HG02588 (cell line): Measurements from ENCODE around the gene SPOCK1.

Experiments used
- ATAC-seq: cut with Tn5 transposase; IDR thresholded peaks from one replicate; pipeline ENCODE4 v1.9.1; 2021; ENCODE audit warnings: mild to moderate bottlenecking, moderate library complexity; ENCODE audit not compliant: unreplicated experiment

SPOCK1 gene

GRCh38 chr5:137367951-137368350 is 131.2 kb downstream of the SPOCK1 start:
- no peak for ATAC-seq

DNA sequence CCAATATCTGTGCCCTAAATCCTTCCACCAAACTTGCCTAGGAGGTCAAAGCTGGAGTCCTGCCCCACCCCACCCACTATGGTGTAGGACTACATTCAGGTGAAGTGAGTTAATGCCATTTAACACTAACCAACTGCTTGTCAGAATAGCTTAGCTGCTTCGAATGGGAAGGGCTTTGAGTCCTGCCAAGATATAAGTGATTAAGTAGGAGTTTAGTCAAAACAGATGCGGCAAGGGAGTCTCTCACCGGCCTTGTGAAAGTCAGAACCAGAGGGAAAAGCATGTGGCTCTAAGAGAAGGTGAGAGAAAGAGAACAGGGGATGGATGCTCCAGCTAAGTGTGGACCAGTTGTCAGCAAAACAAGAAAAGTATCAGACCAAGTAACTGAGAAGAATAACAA is 132.6 kb downstream of the SPOCK1 start:
- no peak for ATAC-seq

- no peak for ATAC-seq
Measured at GRCh38 chr5:137365126-137365865, 133.8 kb downstream of the SPOCK1 start.

DNA sequence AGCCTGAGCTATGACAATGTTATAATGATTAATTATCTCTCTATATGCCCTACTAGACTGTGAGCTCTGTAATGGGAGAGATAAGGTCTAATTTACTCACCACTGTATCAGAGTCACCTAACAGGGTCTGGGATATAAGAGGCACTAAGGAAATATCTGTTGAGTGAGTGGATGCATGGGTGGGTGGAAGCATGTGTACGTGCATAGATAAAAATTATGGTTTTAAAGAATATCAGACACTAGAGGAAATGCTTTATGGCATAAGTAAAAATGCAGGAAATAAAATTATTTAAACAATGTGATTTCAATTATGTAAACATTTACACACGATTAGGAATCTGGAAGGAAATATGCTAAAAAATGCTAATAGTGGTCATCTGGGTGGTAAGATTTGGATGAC is 137.8 kb downstream of the SPOCK1 start:
- no peak for ATAC-seq

DNA sequence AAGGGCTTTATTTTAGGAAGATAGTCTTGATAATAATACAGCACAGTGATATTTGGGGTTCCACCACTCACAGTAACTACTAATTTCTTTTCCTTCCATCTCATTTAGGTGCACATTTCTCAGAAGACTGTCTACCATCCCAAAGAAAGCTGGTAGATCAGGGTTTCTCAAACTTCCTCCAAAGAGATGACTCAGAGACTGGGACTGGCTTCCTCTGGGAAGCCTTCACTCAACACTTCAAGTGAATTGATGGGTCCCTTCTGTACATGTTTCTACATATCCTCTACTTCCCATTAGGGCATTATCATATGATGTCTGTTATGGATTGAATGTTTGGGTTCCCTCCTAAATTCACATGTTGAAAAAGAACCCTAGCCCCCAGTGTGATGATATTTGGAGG is 138.5 kb downstream of the SPOCK1 start:
- ATAC-seq = no peak

DNA sequence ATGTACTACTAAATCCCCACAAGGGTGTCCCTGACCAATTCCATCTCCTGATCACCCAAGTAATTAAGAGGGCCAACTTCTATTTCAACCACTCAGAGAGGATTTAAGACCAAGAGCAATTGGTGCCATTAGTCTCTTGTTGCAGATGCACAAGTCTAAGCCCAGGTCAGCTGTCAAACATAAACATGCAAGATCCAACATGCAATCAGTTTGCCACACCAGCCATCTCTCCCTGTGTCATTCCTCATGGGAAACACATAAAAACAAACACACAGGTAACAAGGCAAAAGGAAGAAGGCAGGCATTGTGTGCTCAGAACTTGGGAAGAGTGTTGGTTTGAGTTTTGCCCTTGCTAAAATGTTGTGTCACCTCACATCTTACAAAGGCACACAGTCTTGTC is 139.2 kb downstream of the SPOCK1 start:
- no peak for ATAC-seq

DNA sequence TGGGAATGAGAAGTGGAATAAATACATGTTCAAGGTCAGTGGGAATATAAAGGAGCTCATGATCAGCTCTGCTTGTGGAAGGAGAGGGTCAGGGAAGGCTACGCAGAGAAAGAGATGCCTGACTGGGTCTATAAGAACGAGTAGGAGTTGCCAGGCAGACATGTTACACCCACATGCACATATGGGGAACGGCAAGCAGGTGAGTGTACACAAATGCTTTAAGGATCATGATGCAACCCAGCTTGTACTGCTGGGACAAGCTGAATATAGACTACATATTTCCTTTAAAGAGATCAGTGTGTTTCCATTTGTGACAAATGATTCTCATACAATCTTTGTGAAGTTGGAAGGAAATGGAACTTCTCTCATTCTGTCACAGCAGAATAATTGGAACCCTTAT is 141.7 kb downstream of the SPOCK1 start:
- ATAC-seq = no peak

DNA sequence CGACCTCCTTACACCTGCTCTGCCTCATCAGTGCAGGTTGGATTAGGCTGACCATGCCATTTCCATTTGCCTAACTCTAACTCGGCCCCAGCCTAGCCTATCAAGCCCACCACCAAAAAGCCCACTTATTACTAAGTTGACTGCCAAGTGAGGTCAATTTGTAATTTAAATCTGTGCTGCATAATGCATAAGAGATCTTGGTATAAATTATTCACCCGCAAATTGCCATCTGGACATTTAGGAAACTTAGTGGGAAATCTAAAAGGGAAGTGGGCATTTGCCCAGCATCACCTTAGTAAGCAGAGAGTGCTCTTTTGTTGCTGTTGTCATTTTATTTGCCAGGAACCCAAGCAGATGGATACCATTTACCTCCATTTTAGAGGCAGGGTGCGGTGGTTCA is 143.0 kb downstream of the SPOCK1 start:
- no peak for ATAC-seq

DNA sequence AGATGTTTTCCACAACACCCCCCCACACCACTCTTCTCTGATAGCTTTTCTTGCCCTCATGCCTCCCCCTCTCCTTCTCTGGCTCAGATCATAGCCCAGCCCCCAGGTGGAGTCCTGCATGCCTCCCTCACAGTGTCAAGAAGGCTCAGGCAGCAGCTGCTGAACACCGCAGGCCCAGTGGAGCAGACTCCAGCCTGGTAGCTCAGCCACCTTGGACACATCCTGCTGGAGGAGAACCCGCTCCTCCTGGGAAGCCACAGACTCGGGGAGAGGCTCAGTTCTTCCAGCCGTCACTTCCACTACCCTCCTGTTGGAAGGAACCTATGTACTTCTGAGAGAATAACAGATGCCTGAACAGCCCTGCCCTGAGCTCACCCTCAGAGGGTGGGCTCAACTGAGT is 143.4 kb downstream of the SPOCK1 start:
- ATAC-seq = no peak

DNA sequence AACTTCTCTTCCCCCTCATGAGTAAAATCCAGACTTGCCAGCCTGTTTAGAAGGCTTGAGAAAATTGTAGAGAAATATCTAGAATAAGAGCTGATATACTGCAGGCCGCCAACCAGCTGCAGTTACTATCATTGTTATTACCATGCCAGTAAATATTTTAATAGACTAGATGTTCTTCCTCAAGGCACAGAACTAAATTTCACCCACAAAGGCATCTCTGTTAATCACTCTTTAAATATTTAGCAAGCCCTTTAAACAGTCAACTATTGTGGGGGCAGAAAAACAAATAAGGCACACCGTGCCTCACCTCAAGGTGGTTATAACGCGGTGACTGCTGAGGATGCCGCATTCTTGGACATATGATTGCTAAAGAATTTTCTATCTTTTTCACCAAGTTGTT is 147.0 kb downstream of the SPOCK1 start:
- ATAC-seq = no peak

DNA sequence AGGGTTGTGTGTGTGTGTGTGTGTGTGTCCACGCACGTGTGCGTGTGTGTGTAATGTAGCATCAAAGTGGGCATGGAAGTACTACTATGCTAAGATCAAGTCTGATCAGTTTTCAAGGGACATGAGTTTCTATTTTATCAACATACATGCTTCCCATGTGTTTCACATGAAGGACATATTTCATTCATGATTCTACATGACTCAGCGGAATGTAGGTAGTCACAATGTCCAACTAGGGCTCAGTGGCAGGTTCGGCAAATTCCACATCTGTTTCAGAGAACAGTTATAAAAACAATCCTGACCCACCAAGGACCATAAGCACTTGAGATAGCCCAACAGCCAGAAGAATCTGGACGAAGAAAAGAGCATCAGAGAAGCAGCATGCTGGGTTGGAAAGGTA is 148.3 kb downstream of the SPOCK1 start:
- ATAC-seq = no peak

GRCh38 chr5:137348759-137349158 is 150.4 kb downstream of the SPOCK1 start:
- ATAC-seq = no peak

DNA sequence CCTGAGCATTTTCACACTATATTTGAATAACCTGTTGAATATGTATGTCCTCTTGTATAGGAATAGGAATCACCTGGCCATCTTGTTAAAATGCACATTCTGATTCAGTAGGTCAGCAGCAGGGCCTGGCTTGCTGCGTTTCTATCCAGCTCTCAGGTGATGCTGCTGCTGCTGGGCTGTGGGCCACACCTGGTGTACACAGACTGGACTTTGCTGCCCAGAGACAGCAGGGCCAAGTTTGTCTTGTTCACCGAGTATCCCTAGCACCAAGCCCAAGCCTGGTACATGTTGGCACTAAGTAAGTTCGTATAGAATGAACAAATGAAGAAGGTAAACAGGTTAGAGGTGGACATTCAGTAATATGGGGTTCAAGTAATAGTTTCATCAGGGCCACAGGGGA is 151.3 kb downstream of the SPOCK1 start:
- no peak for ATAC-seq

DNA sequence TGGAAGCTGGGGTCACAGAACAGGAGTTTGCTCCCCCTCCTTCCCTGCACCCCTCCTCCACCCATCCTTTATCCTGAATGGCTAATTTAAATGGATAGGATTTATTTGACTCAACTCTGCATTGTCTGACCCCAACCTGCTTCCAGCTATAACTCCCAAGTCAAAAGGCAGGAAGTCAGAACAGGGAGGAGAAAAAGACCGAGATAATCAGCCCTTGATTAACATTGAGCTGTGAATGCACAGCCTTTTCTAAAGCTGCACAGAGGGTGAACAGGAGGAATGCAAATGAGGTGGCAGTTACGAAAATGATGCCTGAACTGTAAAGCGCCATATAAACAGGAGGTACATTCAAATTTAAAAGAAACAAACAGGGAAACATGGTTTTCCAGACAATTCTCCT is 152.8 kb downstream of the SPOCK1 start:
- ATAC-seq = no peak

- ATAC-seq = no peak
Measured at GRCh38 chr5:137345396-137345795, 153.7 kb downstream of the SPOCK1 start.

DNA sequence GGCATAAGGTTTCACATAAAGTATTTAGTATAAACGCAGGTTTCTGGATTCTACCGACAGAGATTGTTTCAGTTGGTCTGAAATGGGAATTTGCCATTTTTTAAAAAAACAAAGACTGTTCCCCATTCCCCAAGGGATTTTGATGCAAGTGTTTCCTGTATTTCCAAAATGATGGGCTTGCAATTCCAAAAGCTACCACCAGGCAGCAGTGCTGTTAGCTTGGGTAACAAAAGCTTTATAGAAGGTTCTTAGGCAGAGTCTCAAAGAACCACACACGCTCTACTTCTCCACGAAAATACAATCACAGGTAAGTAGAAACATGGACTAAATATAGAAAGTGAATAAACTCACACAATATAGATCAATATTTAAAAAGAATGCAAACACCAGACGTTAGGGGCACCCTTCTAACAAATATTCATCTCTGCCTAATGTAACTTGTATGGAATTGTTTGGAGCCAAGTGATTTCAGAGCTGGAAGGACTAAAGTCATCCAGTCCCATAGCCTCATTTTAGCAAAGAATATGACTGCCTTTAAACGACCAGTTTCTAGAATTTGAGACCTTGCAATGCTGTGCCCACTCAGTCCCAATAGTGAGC is 154.3 kb downstream of the SPOCK1 start:
- no peak for ATAC-seq

DNA sequence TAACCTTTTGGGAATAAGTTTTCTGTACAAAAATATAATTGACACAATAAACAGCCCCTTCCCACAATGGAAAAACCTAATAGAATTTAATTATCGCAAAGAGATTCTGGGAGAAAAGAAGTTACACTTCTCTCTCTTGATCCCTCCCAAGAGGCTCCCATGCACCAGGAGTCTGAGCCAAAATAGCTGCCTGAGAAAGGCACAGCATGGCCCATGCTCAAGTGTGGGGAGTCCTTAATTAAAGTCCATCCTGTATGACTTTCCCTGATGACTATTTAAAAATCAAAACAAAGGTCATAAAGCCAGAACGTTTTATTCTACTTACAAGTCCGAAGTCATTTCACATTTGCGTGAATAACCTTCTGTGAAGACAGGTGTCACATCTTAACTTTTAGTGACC is 155.1 kb downstream of the SPOCK1 start:
- no peak for ATAC-seq

DNA sequence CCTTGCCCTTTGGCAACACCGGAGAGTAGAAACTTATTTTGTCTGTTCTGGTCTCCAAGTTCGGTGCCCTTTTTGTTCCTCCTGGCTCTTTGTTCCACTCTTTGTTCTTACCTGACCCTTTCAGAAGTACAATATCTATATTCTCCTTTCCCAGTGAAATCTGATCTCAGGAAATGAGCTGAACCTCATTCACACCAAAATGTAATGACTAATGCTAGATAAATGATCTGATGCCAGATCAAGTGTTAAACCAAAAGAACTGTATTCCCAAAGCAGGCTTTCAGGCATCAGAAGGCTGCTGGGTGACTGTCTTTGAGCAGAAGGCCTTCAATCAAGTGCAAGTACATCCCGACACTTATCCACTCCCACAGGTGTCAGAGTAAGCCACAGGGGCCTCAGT is 156.4 kb downstream of the SPOCK1 start:
- no peak for ATAC-seq

DNA sequence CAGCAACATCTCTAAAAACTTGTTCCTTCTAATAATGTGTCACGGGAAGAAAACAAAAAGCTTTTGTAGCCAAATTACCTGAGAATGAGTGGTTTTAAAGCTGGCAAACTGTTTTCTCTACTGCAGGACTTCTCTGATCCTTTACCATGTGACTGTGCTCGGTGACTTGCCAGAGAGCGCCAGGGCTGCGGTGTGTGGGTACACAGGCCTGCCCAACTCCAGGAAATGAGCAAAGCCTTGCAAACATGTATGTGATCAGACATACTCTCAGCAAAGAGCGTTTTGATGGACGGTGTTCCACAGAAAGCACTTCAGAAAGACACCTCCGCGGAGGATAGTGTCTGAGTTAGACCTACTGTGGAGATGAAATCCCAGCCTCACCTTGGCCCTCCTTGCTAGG is 157.3 kb downstream of the SPOCK1 start:
- no peak for ATAC-seq

- no peak for ATAC-seq
Measured at GRCh38 chr5:137340881-137341280, 158.2 kb downstream of the SPOCK1 start.

DNA sequence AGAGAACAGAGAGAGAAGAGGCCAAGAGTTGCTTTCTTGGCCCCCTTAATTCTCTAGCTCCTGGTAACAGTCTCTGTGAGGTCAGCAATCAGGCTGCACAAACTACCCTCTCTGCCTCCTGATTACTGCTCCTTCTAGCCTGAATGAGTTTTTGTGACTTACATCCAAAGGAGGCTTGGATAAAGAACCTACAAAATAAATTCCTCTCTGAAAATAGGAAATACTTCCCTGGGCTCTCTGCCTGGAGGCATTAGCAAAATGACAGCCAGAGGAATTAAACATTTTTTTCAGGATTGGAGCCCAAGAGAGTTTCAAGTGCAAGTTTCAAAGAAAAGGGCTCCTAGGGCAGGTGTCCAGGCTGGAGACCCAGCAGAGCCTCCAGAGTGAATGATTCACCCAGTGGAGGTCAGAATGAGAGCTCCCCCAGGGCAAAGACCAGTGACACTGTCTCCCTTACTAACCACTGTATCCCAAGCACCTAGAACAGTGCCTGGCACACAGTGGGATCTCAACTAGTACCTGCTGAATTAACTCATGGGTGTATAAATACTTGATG is 162.5 kb downstream of the SPOCK1 start:
- no peak for ATAC-seq

- no peak for ATAC-seq
Measured at GRCh38 chr5:137336161-137336560, 163.0 kb downstream of the SPOCK1 start.

DNA sequence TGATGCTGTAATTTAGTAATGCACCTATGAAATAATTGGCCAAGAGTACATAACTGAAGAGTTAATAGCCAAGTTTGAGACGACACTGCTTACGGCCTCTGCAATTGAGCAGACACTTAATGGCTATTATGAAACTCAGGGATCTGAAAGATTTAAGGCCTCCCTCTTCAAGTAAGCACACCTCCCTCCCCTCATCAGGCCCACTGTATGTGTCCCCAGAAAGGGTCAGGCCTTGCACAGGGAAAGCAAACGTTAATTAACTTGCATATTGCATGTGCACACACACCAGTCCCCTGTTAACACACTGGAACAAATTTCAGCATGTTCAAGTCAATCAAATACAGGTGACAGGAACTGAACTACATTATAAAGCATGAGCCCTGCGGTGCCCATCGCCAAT is 163.6 kb downstream of the SPOCK1 start:
- ATAC-seq = no peak
